Progenitor cell of endocrine pancreas (in vitro differentiated cells): ENCODE measurements around the gene HOXA1. TPM values are rescaled to one million over a fixed set of nuclear protein-coding genes. Genes with fewer than 3 reads are reported as not detected.
A peak's percentile ranks its signal among the peaks of the same experiment; 100 is the strongest.

Experiments used
- DNase-seq: peaks from one replicate; pipeline ENCODE4 v3.0.0; 2021; ENCODE audit warnings: low spot score; ENCODE audit not compliant: unreplicated experiment
- H3K27ac Mint-ChIP-seq: 2 replicates; pipeline ENCODE4 v1.8.0; 2021; ENCODE audit warnings: mild to moderate bottlenecking, moderate library complexity, mixed read lengths
- H3K27me3 Mint-ChIP-seq: 2 replicates; pipeline ENCODE4 v1.8.0; 2021; ENCODE audit warnings: mixed read lengths
- H3K36me3 Mint-ChIP-seq: 2 replicates; pipeline ENCODE4 v1.8.0; 2022; ENCODE audit warnings: mixed read lengths; ENCODE audit not compliant: insufficient read depth
- H3K4me1 Mint-ChIP-seq: 2 replicates; pipeline ENCODE4 v1.8.0; 2021; ENCODE audit warnings: low read depth, mixed read lengths
- H3K4me3 Mint-ChIP-seq: 2 replicates; pipeline ENCODE4 v1.8.0; 2021; ENCODE audit warnings: low read depth, mild to moderate bottlenecking, moderate library complexity, mixed read lengths
- H3K9me3 Mint-ChIP-seq: 2 replicates; pipeline ENCODE4 v1.8.0; 2021; ENCODE audit warnings: low read depth, mixed read lengths
- CTCF ChIP-seq: fragments of 200-600 bp; sonication (generic); IDR thresholded peaks from one replicate; pipeline ENCODE4 v1.5.0; 2021; ENCODE audit warnings: antibody characterized with exemption, mild to moderate bottlenecking; ENCODE audit not compliant: unreplicated experiment
- total RNA-seq: library from RNA; stranded (reverse); gene quantifications from 2 replicates; pipeline ENCODE4 v1.2.1, GENCODE V29; 2021

HOXA1 gene
- total RNA-seq, 1 donor from 2014 or later: 31.2 TPM

GRCh38 chr7:27107391-27108381, 11.9 kb upstream of the HOXA1 start:
- no peaks in the 10 kb centered on the region for H3K9me3 Mint-ChIP-seq
- TF ChIP-seq CTCF: no peak

GRCh38 chr7:27106901-27107240, 11.1 kb upstream of the HOXA1 start:
- TF ChIP-seq CTCF: no peak
- Mint-ChIP-seq H3K36me3 (peaks cover 17% of the 10 kb centered on the region), H3K27ac (peak overlapping the region; percentile 96), H3K27me3 (no peaks in the 10 kb centered on the region), H3K4me3 (peak overlapping the region; percentile 54), H3K9me3 (no peaks in the 10 kb centered on the region), H3K4me1 (peaks cover 79% of the 10 kb centered on the region)
- DNase-seq: no peak

More at GRCh38 chr7:27107391-27108381, 11.9 kb upstream of the HOXA1 start:
- Mint-ChIP-seq H3K36me3 (peaks cover 18% of the 10 kb centered on the region), H3K4me3 (peak overlapping the region; percentile 71), H3K27ac (peak overlapping the region; percentile 98), H3K27me3 (no peaks in the 10 kb centered on the region), H3K4me1 (peaks cover 76% of the 10 kb centered on the region)
- no peak for DNase-seq

GRCh38 chr7:27106181-27106900, 10.5 kb upstream of the HOXA1 start:
- peaks cover 79% of the 10 kb centered on the region for H3K4me1 Mint-ChIP-seq
- DNase-seq: peak; percentile 44
- no peak for TF ChIP-seq CTCF
- H3K9me3 Mint-ChIP-seq: no peaks in the 10 kb centered on the region
- H3K27me3 Mint-ChIP-seq: no peaks in the 10 kb centered on the region
- H3K36me3 Mint-ChIP-seq: peaks cover 20% of the 10 kb centered on the region
- H3K4me3 Mint-ChIP-seq: peak overlapping the region; percentile 54
- peak overlapping the region; percentile 96 for H3K27ac Mint-ChIP-seq

- Mint-ChIP-seq H3K36me3 (peaks cover 22% of the 10 kb centered on the region), H3K4me1 (peaks cover 79% of the 10 kb centered on the region), H3K27ac (peak overlapping the region; percentile 96), H3K27me3 (no peaks in the 10 kb centered on the region), H3K4me3 (peak overlapping the region; percentile 54), H3K9me3 (no peaks in the 10 kb centered on the region)
- DNase-seq: no peak
- TF ChIP-seq CTCF: no peak
Measured at GRCh38 chr7:27105301-27106031, 9.7 kb upstream of the HOXA1 start.
